Tibial nerve (tissue), 4 donors: ENCODE measurements around the gene LSMEM2. TPM values are rescaled to one million over a fixed set of nuclear protein-coding genes. Genes with fewer than 3 reads are reported as not detected.
A peak's percentile ranks its signal among the peaks of the same experiment; 100 is the strongest.

Source experiments
- DNase-seq, 2 donors: peaks; one replicate each; pipeline ENCODE4 v3.0.0-alpha.2; 2019; ENCODE audit warnings: low spot score in 2 of 2
- H3K27ac ChIP-seq, 4 donors: fragments of 200-600 bp; sonication (generic) in 3 of 4; one replicate each; pipeline ENCODE4 v1.5.1; 2017 to 2019; ENCODE audit warnings: mild to moderate bottlenecking in 1 of 4
- H3K27me3 ChIP-seq, 2 donors: fragments of 200-600 bp; sonication (generic) in 1 of 2; one replicate each; pipeline versions ENCODE4 v1.5.1 to v1.6.0; 2017 to 2019
- H3K36me3 ChIP-seq, 3 donors: fragments of 200-600 bp; sonication (generic); one replicate each; pipeline ENCODE4 v1.5.1; 2018 to 2019
- H3K4me1 ChIP-seq, 4 donors: fragments of 200-600 bp; sonication (generic) in 3 of 4; one replicate each; pipeline ENCODE4 v1.5.1; 2017 to 2019
- H3K4me3 ChIP-seq, 4 donors: fragments of 200-600 bp; sonication (generic) in 3 of 4; one replicate each; pipeline ENCODE4 v1.5.1; 2017 to 2019; ENCODE audit warnings: mild to moderate bottlenecking in 1 of 4, moderate library complexity in 1 of 4
- H3K9me3 ChIP-seq, 4 donors: fragments of 200-600 bp; sonication (generic) in 3 of 4; one replicate each; pipeline ENCODE4 v1.5.1; 2017 to 2019
- CTCF ChIP-seq, 5 experiments: fragments of 200-600 bp in 3 of 5; fragments of 450-650 bp in 2 of 5; sonication (generic) in 3 of 5; IDR thresholded peaks; one replicate each; pipeline ENCODE4 v1.5.1; 2016 to 2019; ENCODE audit warnings: antibody characterized with exemption in 5 of 5, mild to moderate bottlenecking in 3 of 5, moderate library complexity in 2 of 5
- EP300 ChIP-seq, 2 donors: sonication (generic); formaldehyde crosslinking; IDR thresholded peaks; one replicate each; pipeline ENCODE4 v1.6.1; 2017; ENCODE audit warnings: antibody characterized with exemption in 2 of 2, mild to moderate bottlenecking in 1 of 2
- POLR2A ChIP-seq, 2 donors: fragments of 450-650 bp; IDR thresholded peaks; one replicate each; pipeline ENCODE4 v1.6.1; 2017; ENCODE audit warnings: antibody characterized with exemption in 2 of 2, mild to moderate bottlenecking in 2 of 2, moderate library complexity in 2 of 2
- WGBS, 2 donors: methylation state at CpG; one replicate each; pipeline ENCODE4 v1.1.5; 2018; 5-methylcytosine and 5-hydroxymethylcytosine counted together
- total RNA-seq, 4 donors: library from RNA; depleted of rRNA; stranded (reverse); fragments of >200 nt; gene quantifications; one replicate each; pipeline ENCODE4 v1.1.0, GENCODE V29; 2016

The LSMEM2 gene
- total RNA-seq, 4 donors from 2014 or later = 2.0 to 3.1 (median 2.5) TPM

- 0% methylated on average over 35 to 48 of the region's 67 CpGs for WGBS, 2 donors
- Histone ChIP-seq H3K9me3 (no peaks in the 10 kb centered on the region), H3K4me1 (peaks cover 0 to 29% (median 14%) of the 10 kb centered on the region in 4 donors), H3K4me3 (peak within 1 kb of the TSS; percentile 67 to 94 (median 85)), H3K36me3 (peaks cover 0 to 44% (median 15%) of the 10 kb centered on the region in 3 donors), H3K27ac (peak within 1 kb of the TSS; percentile 58 to 93 (median 84)), H3K27me3 (no peaks in the 10 kb centered on the region)
- peak; percentile 91 to 94 for DNase-seq
- peak; percentile 70 to 75 for TF ChIP-seq POLR2A (IDR thresholded peaks at IDR 0.05)
- peak in 1 of 5 experiments; percentile 43 for TF ChIP-seq CTCF (IDR thresholded peaks at IDR 0.05)
- TF ChIP-seq EP300 (IDR thresholded peaks at IDR 0.05) = peak; percentile 92 to 98
These were observed 13.5 kb downstream of the LSMEM2 start, which contains the start of gene IFRD2 for GRCh38 chr3:50292159-50293078. Gene IFRD2, minus strand, starts transcription at chr3:50292429. Its CDS starts 155 bp downstream, at chr3:50292274.

GRCh38 chr3:50293079-50293801 is 14.4 kb downstream of the LSMEM2 start:
- DNase-seq = no peak
- Histone ChIP-seq H3K36me3 (peaks cover 0 to 39% (median 9%) of the 10 kb centered on the region in 3 donors), H3K9me3 (no peaks in the 10 kb centered on the region), H3K4me3 (peak overlapping the region in 1 of 4 donors; percentile 31), H3K4me1 (peaks cover 0 to 38% (median 18%) of the 10 kb centered on the region in 4 donors), H3K27ac (peak overlapping the region; percentile 58 to 93 (median 82)), H3K27me3 (no peaks in the 10 kb centered on the region)
- 72 to 74% methylated on average over 10 of the region's 12 CpGs for WGBS, 2 donors
- TF ChIP-seq EP300 (IDR thresholded peaks at IDR 0.05) (no peak), CTCF (IDR thresholded peaks at IDR 0.05) (no peak), POLR2A (IDR thresholded peaks at IDR 0.05) (no peak)

- Histone ChIP-seq H3K9me3 (no peaks in the 10 kb centered on the region), H3K27me3 (no peaks in the 10 kb centered on the region), H3K36me3 (peaks cover 0 to 30% (median 8%) of the 10 kb centered on the region in 3 donors), H3K27ac (no peak overlapping the region), H3K4me3 (no peak overlapping the region), H3K4me1 (peaks cover 0 to 44% (median 26%) of the 10 kb centered on the region in 4 donors)
- no peak for DNase-seq
- WGBS, 2 donors = 84 to 89% methylated on average over 4 of the region's 4 CpGs
- no peak for TF ChIP-seq CTCF (IDR thresholded peaks at IDR 0.05)
- TF ChIP-seq POLR2A (IDR thresholded peaks at IDR 0.05) = no peak
- no peak for TF ChIP-seq EP300 (IDR thresholded peaks at IDR 0.05)
These were observed 15.2 kb downstream of the LSMEM2 start for GRCh38 chr3:50294089-50294488.

- H3K27ac ChIP-seq = no peak overlapping the region
- peaks cover 0 to 24% (median 1%) of the 10 kb centered on the region in 3 donors for H3K36me3 ChIP-seq
- WGBS, 2 donors = 90 to 91% methylated on average over 18 to 20 of the region's 22 CpGs
- TF ChIP-seq POLR2A (IDR thresholded peaks at IDR 0.05) (no peak), EP300 (IDR thresholded peaks at IDR 0.05) (no peak), CTCF (IDR thresholded peaks at IDR 0.05) (no peak)
- H3K9me3 ChIP-seq = no peaks in the 10 kb centered on the region
- H3K4me1 ChIP-seq = peaks cover 0 to 46% (median 28%) of the 10 kb centered on the region in 4 donors
- no peak overlapping the region for H3K4me3 ChIP-seq
- H3K27me3 ChIP-seq = no peaks in the 10 kb centered on the region
- no peak for DNase-seq
These were observed 15.9 kb downstream of the LSMEM2 start for GRCh38 chr3:50294492-50295403.
